ENCODE measurements around the gene IGFBPL1. TPM values are rescaled to one million over a fixed set of nuclear protein-coding genes. Genes with fewer than 3 reads are reported as not detected.

IGFBPL1 gene
- total RNA-seq, 1 donor from 2014 or later = 26.6 TPM

DNA sequence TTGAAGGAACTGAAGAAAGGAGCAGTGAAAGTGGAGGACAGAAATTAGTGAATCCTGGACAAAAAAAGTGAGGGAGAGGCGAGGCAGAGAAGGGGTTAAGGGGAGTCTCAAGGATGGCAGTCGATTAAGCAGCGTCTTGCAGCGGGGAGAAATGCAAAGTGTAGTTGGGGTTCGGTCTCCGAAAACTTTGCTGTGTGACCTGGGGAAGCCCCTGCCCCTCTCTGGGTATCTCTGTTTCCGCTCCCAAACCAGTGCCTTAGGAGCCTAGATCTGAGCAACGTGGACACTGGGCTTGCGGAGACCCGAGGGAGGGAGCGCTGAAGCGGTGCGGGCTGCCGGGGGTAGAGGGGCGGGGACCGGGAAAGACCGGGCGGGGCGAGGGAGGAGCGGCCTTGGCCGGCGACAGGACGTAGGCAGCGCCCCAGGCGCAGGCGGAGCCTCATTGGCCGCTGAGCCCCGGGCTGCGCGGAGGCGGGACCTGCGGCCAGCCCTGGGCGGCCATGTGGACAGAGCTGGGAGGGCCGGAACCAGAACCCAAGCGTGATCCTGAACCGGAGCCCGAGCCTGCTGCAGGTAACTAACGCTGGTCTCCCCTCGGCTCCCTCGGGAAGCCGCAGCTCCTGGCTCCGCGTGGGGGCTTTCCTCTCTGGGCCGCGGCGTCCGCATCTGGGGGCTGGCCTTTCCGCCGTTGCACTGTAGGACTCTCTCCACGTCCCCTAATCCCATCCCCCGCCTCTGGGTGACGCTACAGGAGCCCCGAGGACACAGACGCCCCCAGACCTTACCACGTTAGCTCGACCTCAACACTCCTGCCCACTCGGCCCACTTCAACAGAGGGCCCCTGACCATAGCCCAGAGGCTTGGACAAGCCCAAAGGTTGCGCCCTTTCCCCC, 31.8 kb downstream of the IGFBPL1 start, which contains the start of gene ALDH1B1:
Gene ALDH1B1, plus strand, starts transcription at position 468 of the 893 bp plus-strand sequence. CDS start 3,047 bp downstream, outside the sequence.
- H3K27ac ChIP-seq = no peak within 1 kb of the TSS
- DNase-seq (ENCODE audit: low spot score) = peak; percentile 95
- H4K20me1 ChIP-seq (ENCODE audit: low read depth) = peaks cover 4% of the 10 kb centered on the region
- H2AFZ ChIP-seq (replicated peaks) = peak within 1 kb of the TSS; percentile 84
- H3K4me3 ChIP-seq = peak within 1 kb of the TSS; percentile 85
- H3K4me1 ChIP-seq = peaks cover 21% of the 10 kb centered on the region
- H3K4me2 ChIP-seq = peak within 1 kb of the TSS; percentile 98
- no peaks in the 10 kb centered on the region for H3K9me3 ChIP-seq (ENCODE audit: low read depth)
- TF ChIP-seq EZH2 (IDR thresholded peaks at IDR 0.05) = no peak
- TF ChIP-seq, protein P1, sequence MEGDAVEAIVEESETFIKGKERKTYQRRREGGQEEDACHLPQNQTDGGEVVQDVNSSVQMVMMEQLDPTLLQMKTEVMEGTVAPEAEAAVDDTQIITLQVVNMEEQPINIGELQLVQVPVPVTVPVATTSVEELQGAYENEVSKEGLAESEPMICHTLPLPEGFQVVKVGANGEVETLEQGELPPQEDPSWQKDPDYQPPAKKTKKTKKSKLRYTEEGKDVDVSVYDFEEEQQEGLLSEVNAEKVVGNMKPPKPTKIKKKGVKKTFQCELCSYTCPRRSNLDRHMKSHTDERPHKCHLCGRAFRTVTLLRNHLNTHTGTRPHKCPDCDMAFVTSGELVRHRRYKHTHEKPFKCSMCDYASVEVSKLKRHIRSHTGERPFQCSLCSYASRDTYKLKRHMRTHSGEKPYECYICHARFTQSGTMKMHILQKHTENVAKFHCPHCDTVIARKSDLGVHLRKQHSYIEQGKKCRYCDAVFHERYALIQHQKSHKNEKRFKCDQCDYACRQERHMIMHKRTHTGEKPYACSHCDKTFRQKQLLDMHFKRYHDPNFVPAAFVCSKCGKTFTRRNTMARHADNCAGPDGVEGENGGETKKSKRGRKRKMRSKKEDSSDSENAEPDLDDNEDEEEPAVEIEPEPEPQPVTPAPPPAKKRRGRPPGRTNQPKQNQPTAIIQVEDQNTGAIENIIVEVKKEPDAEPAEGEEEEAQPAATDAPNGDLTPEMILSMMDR (IDR thresholded peaks at IDR 0.05) = peak; percentile 44
- peaks cover 26% of the 10 kb centered on the region for H3K4me1 Mint-ChIP-seq
- peak within 1 kb of the TSS; percentile 86 for H3K4me3 Mint-ChIP-seq
- H3K9ac ChIP-seq = peak within 1 kb of the TSS; percentile 65
- H3K27me3 ChIP-seq = peaks cover 8% of the 10 kb centered on the region
- H3K79me2 ChIP-seq (ENCODE audit: low read depth) = peaks cover 41% of the 10 kb centered on the region
- H3F3A ChIP-seq (ENCODE audit: low read depth) = no peaks in the 10 kb centered on the region
- H3K27ac Mint-ChIP-seq = peak within 1 kb of the TSS; percentile 7
- H3K27me3 Mint-ChIP-seq (ENCODE audit: insufficient read depth, low read depth) = peaks cover 7% of the 10 kb centered on the region
- no peaks in the 10 kb centered on the region for H3K9me3 Mint-ChIP-seq
- H3K36me3 ChIP-seq = no peaks in the 10 kb centered on the region
- H3K36me3 Mint-ChIP-seq = peaks cover 18% of the 10 kb centered on the region

DNA sequence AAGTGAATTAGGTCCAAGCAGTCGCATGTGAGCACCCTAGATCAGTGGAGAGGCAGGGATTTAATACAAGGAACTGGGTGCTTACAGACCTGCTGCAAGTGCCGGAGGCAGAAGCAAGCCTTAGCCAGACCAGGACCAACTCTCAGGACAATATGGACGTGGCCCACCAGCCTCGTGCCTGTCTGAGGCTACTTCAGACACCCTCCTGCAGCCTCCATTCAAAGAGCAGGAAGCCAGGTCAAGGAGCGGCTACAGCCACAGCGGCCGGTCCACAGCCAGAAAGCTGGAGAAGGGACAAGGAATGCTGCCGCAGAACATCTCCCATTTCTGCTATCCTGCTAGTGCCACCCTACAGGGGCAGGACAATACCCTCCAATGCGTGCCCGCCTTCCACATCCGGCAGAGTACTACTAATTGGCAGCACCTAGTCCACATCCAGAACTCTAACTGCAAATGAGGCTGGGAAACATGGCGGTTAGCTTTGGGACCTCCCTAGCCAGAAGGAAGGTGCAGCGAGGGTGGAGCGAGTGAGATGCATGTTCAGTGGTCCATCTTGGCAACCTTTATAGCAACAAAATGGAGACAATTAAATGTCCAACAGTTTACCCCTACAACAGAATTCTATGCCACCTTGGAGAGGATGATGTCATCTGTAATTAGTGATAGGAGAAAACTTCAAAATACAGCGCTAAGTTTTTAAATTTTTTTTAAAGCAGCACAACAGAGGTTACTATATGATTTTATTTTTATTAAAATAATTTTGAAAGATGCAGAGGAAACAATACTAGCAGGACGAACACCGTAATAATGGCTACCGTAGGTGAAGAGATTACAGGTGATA, 32.8 kb downstream of the IGFBPL1 start:
- DNase-seq (ENCODE audit: low spot score) = no peak
- no peaks in the 10 kb centered on the region for H3K9me3 ChIP-seq (ENCODE audit: low read depth)

DNA sequence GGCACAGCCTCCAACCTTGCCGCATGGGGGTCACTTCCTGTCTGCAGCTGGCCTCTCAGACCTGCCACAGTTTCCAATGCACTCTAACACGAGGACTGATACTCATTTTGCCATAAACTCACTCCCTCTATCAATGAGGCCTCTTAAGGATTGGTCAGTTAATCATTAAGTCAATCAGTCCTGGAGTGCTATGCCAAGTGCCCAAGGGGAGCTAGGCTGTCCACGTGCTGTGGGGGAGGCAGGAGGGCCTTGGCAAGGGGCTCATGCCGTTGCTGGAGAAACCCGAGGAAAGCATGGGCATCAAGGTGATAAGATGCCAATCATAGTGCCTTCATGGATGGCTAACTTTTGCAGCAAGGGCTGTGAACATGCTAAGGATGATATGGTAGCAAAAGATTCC, 33.4 kb downstream of the IGFBPL1 start:
- no peak overlapping the region for H3K4me2 ChIP-seq
- H3K27me3 ChIP-seq = peaks cover 8% of the 10 kb centered on the region
- Mint-ChIP-seq H3K36me3 (peaks cover 3% of the 10 kb centered on the region), H3K27me3 (ENCODE audit: insufficient read depth, low read depth) (peaks cover 7% of the 10 kb centered on the region), H3K4me1 (peaks cover 26% of the 10 kb centered on the region), H3K4me3 (peak overlapping the region; percentile 86), H3K27ac (peak overlapping the region; percentile 83), H3K9me3 (no peaks in the 10 kb centered on the region)
- H3K27ac ChIP-seq = no peak overlapping the region
- peaks cover 33% of the 10 kb centered on the region for H3K79me2 ChIP-seq (ENCODE audit: low read depth)
- H3K9ac ChIP-seq = no peak overlapping the region
- H3K36me3 ChIP-seq = no peaks in the 10 kb centered on the region
- H3K4me1 ChIP-seq = peaks cover 21% of the 10 kb centered on the region
- no peaks in the 10 kb centered on the region for H3F3A ChIP-seq (ENCODE audit: low read depth)
- H4K20me1 ChIP-seq (ENCODE audit: low read depth) = peaks cover 4% of the 10 kb centered on the region
- DNase-seq (ENCODE audit: low spot score) = no peak
- H3K9me3 ChIP-seq (ENCODE audit: low read depth) = no peaks in the 10 kb centered on the region
- H3K4me3 ChIP-seq = no peak overlapping the region
- no peak overlapping the region for H2AFZ ChIP-seq (replicated peaks)
- no peak for TF ChIP-seq EZH2 (IDR thresholded peaks at IDR 0.05)

More for the DNA sequence above, 32.8 kb downstream of the IGFBPL1 start:
- Histone ChIP-seq H3K27me3 (peaks cover 8% of the 10 kb centered on the region), H3K9ac (no peak overlapping the region), H3K4me1 (peaks cover 21% of the 10 kb centered on the region), H3K36me3 (no peaks in the 10 kb centered on the region), H3F3A (ENCODE audit: low read depth) (no peaks in the 10 kb centered on the region), H3K27ac (no peak overlapping the region), H4K20me1 (ENCODE audit: low read depth) (peaks cover 4% of the 10 kb centered on the region), H2AFZ (replicated peaks) (no peak overlapping the region), H3K4me2 (peak overlapping the region; percentile 98), H3K4me3 (peak overlapping the region; percentile 85), H3K79me2 (ENCODE audit: low read depth) (peaks cover 38% of the 10 kb centered on the region)
- Mint-ChIP-seq H3K4me3 (peak overlapping the region; percentile 86), H3K27me3 (ENCODE audit: insufficient read depth, low read depth) (peaks cover 7% of the 10 kb centered on the region), H3K27ac (peak overlapping the region; percentile 83), H3K9me3 (no peaks in the 10 kb centered on the region), H3K36me3 (peaks cover 9% of the 10 kb centered on the region), H3K4me1 (peaks cover 26% of the 10 kb centered on the region)
- TF ChIP-seq EZH2 (IDR thresholded peaks at IDR 0.05) (no peak), EZH2phosphoT487 (IDR thresholded peaks at IDR 0.05) (no peak)
- TF ChIP-seq, protein P1 (IDR thresholded peaks at IDR 0.05) = no peak

Measured in neural progenitor cell (in vitro differentiated cells).